Measurements from ENCODE around the gene KMT5B. TPM values are rescaled to one million over a fixed set of nuclear protein-coding genes. Genes with fewer than 3 reads are reported as not detected.

The KMT5B gene
- total and polyA plus RNA-seq, 2 experiments from 2014 or later, result 26.4 to 31.0 TPM

- TF ChIP-seq REST (IDR thresholded peaks at IDR 0.05; ENCODE audit: unreplicated experiment), result no peak
Observed at GRCh38 chr11:68167474-68167873, 45.6 kb downstream of the KMT5B start (continued).

DNA sequence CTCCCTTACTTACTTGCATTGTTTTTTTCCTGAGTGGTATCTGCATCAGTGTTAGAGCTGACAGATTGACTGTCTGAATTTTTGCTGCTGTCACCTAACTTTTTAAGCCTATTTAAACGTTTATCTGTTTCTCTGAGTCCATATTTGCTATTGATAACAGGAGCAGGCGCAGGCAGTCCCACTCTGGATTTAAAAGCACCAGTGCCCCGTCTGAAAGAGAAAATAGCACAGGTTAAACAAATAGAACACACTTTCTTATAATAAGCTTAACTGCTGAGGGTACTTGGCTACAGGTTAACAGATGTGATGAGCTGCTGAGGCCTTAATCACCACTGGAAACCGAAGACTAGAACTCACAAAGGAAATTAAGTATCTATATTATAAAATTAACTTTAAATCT is 46.1 kb downstream of the KMT5B start:
- Histone ChIP-seq H4K20me1 (replicated peaks; ENCODE audit: insufficient read depth) (no peaks in the 10 kb centered on the region), H3K27ac (ENCODE audit: low read depth) (peak overlapping the region; percentile 50; the same call in 1 of the 2 replicates), H3K27me3 (ENCODE audit: insufficient read depth) (no peaks in the 10 kb centered on the region), H3F3A (replicated peaks; ENCODE audit: low read depth) (0 out of 2 replicates have a peak, but pooled peaks cover 4% of the 10 kb centered on the region), H3K79me2 (replicated peaks; ENCODE audit: insufficient read depth) (no peaks in the 10 kb centered on the region), H3K36me3 (ENCODE audit: insufficient read depth) (peaks cover 35% of the 10 kb centered on the region), H3K4me2 (no peak overlapping the region), H3K4me1 (ENCODE audit: insufficient read depth) (no peaks in the 10 kb centered on the region), H3K4me3 (no peak overlapping the region), H3K9me2 (ENCODE audit: insufficient read depth) (no peaks in the 10 kb centered on the region), H2AFZ (no peak overlapping the region)
- no peak for TF ChIP-seq EZH2phosphoT487 (IDR thresholded peaks at IDR 0.05; ENCODE audit: unreplicated experiment)
- TF ChIP-seq ZNF331 (CRISPR knock-in tag; IDR thresholded peaks at IDR 0.05; ENCODE audit: low read depth), result no peak
- no peak for TF ChIP-seq NANOG (IDR thresholded peaks at IDR 0.05; ENCODE audit: borderline replicate concordance)
- H3K27ac Mint-ChIP-seq, result no peak overlapping the region
- no peak overlapping the region for H3K4me3 Mint-ChIP-seq
- no peaks in the 10 kb centered on the region for H3K9me3 Mint-ChIP-seq
- no peaks in the 10 kb centered on the region for H3K27me3 Mint-ChIP-seq (ENCODE audit: insufficient read depth, low read depth, poor library complexity)
- ATAC-seq, result no peak
- no peak for DNase-seq (ENCODE audit: low spot score)
- H3K4me1 Mint-ChIP-seq, result no peaks in the 10 kb centered on the region
- H3K36me3 Mint-ChIP-seq (ENCODE audit: low read depth), result peaks cover 43% of the 10 kb centered on the region

GRCh38 chr11:68165601-68166000 is 47.5 kb downstream of the KMT5B start:
- H2AFZ ChIP-seq, result no peak overlapping the region
- no peak overlapping the region for H3K4me3 ChIP-seq
- no peaks in the 10 kb centered on the region for H3K79me2 ChIP-seq (replicated peaks; ENCODE audit: insufficient read depth)
- Mint-ChIP-seq H3K36me3 (ENCODE audit: low read depth) (peaks cover 39% of the 10 kb centered on the region), H3K9me3 (no peaks in the 10 kb centered on the region), H3K27me3 (ENCODE audit: insufficient read depth, low read depth, poor library complexity) (no peaks in the 10 kb centered on the region), H3K27ac (no peak overlapping the region), H3K4me1 (no peaks in the 10 kb centered on the region; the same call in 2 of the 3 replicates), H3K4me3 (no peak overlapping the region)
- DNase-seq (ENCODE audit: low spot score), result no peak
- H3K27me3 ChIP-seq (ENCODE audit: insufficient read depth), result no peaks in the 10 kb centered on the region
- no peak for ATAC-seq
- no peaks in the 10 kb centered on the region for H3K4me1 ChIP-seq (ENCODE audit: insufficient read depth)
- H3K27ac ChIP-seq (ENCODE audit: low read depth), result no peak overlapping the region
- H3K4me2 ChIP-seq, result no peak overlapping the region
- 0 out of 2 replicates have a peak, but pooled peaks cover 4% of the 10 kb centered on the region for H3F3A ChIP-seq (replicated peaks; ENCODE audit: low read depth)
- no peaks in the 10 kb centered on the region; the same call in 1 of the 2 replicates for H4K20me1 ChIP-seq (replicated peaks; ENCODE audit: insufficient read depth)
- peaks cover 30% of the 10 kb centered on the region for H3K36me3 ChIP-seq (ENCODE audit: insufficient read depth)
- no peaks in the 10 kb centered on the region for H3K9me2 ChIP-seq (ENCODE audit: insufficient read depth)
- no peak for TF ChIP-seq ZNF114 (CRISPR knock-in tag; IDR thresholded peaks at IDR 0.05)
- TF ChIP-seq, protein P1, sequence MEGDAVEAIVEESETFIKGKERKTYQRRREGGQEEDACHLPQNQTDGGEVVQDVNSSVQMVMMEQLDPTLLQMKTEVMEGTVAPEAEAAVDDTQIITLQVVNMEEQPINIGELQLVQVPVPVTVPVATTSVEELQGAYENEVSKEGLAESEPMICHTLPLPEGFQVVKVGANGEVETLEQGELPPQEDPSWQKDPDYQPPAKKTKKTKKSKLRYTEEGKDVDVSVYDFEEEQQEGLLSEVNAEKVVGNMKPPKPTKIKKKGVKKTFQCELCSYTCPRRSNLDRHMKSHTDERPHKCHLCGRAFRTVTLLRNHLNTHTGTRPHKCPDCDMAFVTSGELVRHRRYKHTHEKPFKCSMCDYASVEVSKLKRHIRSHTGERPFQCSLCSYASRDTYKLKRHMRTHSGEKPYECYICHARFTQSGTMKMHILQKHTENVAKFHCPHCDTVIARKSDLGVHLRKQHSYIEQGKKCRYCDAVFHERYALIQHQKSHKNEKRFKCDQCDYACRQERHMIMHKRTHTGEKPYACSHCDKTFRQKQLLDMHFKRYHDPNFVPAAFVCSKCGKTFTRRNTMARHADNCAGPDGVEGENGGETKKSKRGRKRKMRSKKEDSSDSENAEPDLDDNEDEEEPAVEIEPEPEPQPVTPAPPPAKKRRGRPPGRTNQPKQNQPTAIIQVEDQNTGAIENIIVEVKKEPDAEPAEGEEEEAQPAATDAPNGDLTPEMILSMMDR (conservative IDR thresholded peaks at IDR 0.05; ENCODE audit: low read depth in 2 of 2), result no peak
- no peak for TF ChIP-seq CREB1 (CRISPR knock-in tag; IDR thresholded peaks at IDR 0.05; ENCODE audit: low read depth)
- TF ChIP-seq REST (IDR thresholded peaks at IDR 0.05; ENCODE audit: unreplicated experiment), result no peak
- no peak for TF ChIP-seq NANOG (IDR thresholded peaks at IDR 0.05; ENCODE audit: borderline replicate concordance)
- TF ChIP-seq STAT1 (IDR thresholded peaks at IDR 0.05; ENCODE audit: unreplicated experiment), result no peak
- TF ChIP-seq, protein P2, sequence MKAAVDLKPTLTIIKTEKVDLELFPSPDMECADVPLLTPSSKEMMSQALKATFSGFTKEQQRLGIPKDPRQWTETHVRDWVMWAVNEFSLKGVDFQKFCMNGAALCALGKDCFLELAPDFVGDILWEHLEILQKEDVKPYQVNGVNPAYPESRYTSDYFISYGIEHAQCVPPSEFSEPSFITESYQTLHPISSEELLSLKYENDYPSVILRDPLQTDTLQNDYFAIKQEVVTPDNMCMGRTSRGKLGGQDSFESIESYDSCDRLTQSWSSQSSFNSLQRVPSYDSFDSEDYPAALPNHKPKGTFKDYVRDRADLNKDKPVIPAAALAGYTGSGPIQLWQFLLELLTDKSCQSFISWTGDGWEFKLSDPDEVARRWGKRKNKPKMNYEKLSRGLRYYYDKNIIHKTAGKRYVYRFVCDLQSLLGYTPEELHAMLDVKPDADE (IDR thresholded peaks at IDR 0.05), result no peak
